NCI-H1436 (cell line): ENCODE data around the gene SLC30A10.
"Not testable (repeated sequence)": the region's sequence is repeated elsewhere in the genome, so short reads cannot be mapped to it uniquely, and the experiment has no call there.

Experiments
- DNase-seq: peaks from one replicate; lab custom pipeline; 2025; lab: John Stamatoyannopoulos, UW

Gene SLC30A10

GRCh38 chr1:219927956-219928790 is at the start of gene SLC30A10:
TSS of gene SLC30A10 (minus strand) at chr1:219928557. CDS start at chr1:219928440, 117 bp downstream.
- peak; percentile 31 for DNase-seq

DNA sequence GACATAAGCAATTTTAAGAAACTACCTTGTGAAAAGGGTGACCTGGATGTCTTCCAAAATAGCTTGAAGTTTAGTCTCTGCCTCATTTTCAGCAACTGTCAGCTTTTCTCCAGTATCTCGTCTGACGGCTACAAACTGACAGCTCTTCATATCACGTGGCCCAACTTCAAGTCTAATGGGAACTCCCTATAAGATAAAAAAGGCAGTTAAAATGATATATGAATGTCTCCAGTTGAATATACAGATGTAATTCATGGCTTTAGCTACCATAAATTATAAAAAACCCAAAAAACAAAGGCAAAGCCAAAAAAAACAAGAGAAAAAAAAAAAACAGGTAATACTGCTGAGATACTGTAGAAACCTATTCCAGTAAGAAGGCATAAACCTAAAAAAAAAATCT is 44.9 kb upstream of the SLC30A10 start:
- DNase-seq, result no peak

DNA sequence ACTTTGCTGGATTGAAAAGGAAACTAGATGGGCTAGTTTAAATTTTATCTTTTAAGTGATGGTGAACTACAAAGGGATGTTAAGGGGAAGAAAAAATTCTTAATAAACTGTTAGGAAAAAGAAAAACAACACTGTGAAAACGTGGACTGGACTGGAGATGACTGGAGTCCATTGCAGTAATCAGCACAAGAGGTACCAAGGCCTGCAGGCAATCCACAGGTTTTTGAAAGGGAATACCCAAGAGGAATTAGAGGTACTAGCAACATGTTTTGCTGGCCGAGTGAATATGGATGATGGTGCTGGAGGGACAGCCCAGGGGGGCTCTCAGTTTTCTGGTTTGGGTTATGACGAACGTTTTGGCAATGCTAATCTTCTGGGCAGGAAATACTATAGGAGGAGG is 39.0 kb upstream of the SLC30A10 start:
- no peak for DNase-seq

GRCh38 chr1:219966071-219966349 is 37.7 kb upstream of the SLC30A10 start:
- DNase-seq, result no peak

GRCh38 chr1:219965285-219966070 is 37.1 kb upstream of the SLC30A10 start:
- DNase-seq, result no peak

GRCh38 chr1:219963432-219963831 is 35.1 kb upstream of the SLC30A10 start:
- no peak for DNase-seq

GRCh38 chr1:219961684-219962083 is 33.3 kb upstream of the SLC30A10 start:
- no peak for DNase-seq

DNA sequence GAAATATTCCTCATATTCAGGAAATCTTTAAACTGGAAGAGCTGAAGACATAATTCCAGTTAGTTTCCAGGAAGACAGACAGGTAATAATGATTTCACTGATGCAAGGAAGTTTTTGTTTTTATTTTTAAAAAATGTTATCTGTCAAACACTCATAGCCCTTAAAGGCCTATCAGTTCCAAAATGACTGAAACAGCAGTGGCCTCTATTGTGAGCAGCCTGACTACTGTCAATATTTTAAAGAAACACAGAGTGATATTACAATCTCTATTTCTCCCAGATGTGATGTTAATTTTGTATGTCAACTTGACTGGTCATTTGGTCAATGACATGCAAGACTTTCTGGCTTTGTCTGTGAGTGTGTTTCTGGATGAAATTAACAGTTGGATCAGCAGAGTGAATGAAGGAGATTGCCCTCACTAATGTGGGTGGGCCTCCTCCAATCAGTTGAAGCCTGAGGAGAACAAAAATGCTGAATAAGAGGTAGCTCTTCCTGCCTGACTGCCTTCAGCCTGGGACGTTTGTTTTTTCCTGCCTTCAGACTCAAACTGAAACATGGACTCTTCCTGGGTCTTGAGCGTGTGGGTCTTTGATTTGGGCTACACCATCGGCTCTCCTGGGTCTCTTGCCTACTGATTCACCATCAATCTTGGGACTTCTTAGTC is 31.3 kb upstream of the SLC30A10 start:
- no peak for DNase-seq

DNA sequence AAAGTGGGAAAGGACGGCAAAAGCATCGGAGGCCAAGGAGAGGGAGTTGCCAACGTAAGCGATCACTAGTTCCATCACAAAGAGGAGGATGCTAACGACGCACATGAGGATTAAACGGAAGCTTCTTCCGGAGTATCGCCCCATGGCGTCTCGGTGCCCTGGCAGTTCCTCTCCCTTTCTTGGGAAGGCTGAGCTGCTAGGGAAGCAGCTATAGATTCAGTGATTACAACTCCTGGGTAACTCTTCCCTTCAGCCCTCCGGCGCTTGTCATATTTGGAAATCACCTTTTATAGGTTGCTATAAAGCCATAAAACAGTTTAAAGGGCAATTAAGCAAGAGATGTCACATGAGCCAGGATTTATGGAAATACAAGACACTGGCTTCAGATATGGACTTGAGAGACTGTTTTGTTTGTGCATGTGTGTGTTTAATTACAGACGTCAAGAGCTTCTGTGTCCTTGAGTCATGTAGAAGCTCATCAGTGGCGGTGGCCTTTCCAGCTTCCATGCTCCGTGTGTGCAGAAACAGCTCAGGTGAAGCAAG is 30.6 kb upstream of the SLC30A10 start:
- DNase-seq, result no peak

GRCh38 chr1:219954736-219955421 is 26.5 kb upstream of the SLC30A10 start:
- DNase-seq, result no peak

- no peak for DNase-seq
These were observed 25.7 kb upstream of the SLC30A10 start for GRCh38 chr1:219954052-219954451.

- no peak for DNase-seq
These were observed 24.0 kb upstream of the SLC30A10 start for GRCh38 chr1:219952361-219952760.

- DNase-seq, result not testable (repeated sequence)
These were observed 20.9 kb upstream of the SLC30A10 start for GRCh38 chr1:219949227-219949626.

GRCh38 chr1:219948766-219949165 is 20.4 kb upstream of the SLC30A10 start:
- DNase-seq, result not testable (repeated sequence)

DNA sequence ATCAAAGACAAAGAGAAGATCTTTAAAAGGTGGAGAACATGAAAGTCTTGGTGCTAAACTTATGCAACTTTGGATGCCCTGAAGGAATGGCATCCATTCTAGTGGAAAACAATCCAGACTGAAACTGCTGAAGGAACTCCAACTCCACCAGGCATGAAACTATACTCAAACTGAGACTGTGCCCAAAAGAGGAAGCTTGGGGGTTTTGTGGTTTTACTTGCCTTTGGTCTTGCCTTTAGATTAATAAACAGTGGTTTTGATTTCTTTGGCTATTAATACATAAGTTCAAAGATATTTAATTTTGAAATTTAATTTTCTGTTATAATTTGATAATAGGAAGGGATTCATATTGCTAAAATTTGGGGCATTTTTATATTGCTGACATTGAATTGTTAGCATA is 17.4 kb upstream of the SLC30A10 start:
- no peak for DNase-seq

DNA sequence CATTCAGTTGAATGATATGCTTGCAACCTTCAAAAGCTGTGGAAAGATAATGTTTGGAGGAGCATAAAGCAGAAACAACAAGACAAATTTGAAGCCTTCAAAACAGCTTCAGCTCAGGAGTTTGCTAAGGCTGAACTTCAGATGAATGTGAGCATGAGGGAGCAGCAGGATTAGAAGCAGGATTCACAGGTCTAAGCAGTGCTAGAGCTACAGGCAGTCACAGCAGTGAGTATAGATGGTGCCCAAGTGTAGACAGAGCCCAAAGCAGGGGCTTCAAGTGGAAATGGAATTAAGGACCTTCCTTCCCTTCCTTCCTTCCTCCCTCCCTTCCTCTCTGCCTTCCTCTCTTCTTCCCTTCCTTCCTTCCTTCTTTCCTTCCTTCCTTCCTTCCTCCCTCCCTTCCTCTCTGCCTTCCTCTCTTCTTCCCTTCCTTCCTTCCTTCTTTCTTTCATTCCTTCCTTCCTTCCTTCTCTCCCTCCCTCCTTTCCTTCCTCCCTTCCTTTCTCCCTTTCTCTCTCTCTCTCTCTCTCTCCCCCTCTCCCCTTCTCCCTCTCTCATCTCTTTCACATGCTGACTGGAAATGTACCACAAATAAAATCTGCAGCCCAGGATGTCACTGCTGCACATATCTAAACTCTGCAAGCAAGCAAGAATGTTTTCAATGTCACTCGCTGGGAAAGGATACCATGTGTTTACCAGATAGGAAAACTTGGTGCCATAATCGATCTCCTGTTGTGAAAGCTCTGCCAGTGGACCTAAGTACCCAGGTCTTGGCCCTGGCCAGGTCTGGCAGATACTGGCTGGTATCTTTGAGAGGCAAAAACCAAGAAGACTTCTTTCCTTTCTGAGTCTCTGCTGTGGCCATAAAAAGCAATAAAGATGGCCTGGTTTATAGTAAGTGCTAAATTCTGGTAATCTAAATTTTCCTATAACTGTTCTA is 13.1 kb upstream of the SLC30A10 start:
- no peak for DNase-seq

DNA sequence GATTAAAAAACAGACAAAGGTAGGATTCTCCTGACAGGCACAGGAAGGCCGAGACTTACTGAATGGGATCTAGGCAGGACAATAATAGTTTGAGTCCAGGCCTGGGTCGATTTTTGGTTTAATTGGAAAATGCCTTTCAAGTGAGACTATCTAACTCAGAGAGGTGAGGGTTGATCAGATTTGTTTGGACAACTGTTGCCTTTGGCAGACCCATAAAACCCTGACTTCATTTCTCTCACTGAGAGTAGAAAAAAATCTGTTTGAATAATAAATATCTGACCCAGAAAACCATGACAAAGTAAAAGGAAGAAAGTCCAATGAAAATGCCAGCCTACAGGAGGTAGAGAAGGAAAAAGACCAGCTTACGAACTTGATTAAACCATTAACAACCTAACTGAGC is 12.3 kb upstream of the SLC30A10 start:
- no peak for DNase-seq

- peak; percentile 11 for DNase-seq
These were observed 10.3 kb upstream of the SLC30A10 start for GRCh38 chr1:219938706-219939105.

GRCh38 chr1:219933763-219934162 is 5.4 kb upstream of the SLC30A10 start:
- not testable (repeated sequence) for DNase-seq

GRCh38 chr1:219931033-219931432 is 2.7 kb upstream of the SLC30A10 start:
- DNase-seq, result no peak

GRCh38 chr1:219928791-219929118 is 398 bp upstream of the SLC30A10 start:
- DNase-seq, result no peak
